Neural cell (in vitro differentiated cells): ENCODE data around the gene GANC.

Experiments
- EP300 ChIP-seq: fragments of 450-650 bp; conservative IDR thresholded peaks from 2 replicates; pipeline ENCODE4 v1.6.1; 2014; ENCODE audit warnings: antibody characterized with exemption, mild to moderate bottlenecking, moderate library complexity; ENCODE audit not compliant: poor library complexity, severe bottlenecking
- EZH2 ChIP-seq: fragments of 200-600, 300-800 bp; shearing (Covaris generic), sonication (generic); IDR thresholded peaks from 2 replicates; pipeline ENCODE4 v1.6.1; 2014; ENCODE audit warnings: antibody characterized with exemption, low read length, borderline replicate concordance, mild to moderate bottlenecking; ENCODE audit not compliant: insufficient read depth, poor library complexity, severe bottlenecking
- POLR2AphosphoS5 ChIP-seq: IDR thresholded peaks from 2 replicates; pipeline ENCODE4 v1.6.1; 2012
- RAD21 ChIP-seq: fragments of 450-650 bp; conservative IDR thresholded peaks from 2 replicates; pipeline ENCODE4 v1.6.1; 2014; ENCODE audit warnings: antibody characterized with exemption, mild to moderate bottlenecking, moderate library complexity
- REST ChIP-seq: IDR thresholded peaks from 2 replicates; pipeline ENCODE4 v1.6.1; 2012; ENCODE audit warnings: borderline replicate concordance
- TF ChIP-seq, protein P1 (sequence below): fragments of 450-650 bp; IDR thresholded peaks from 2 replicates; pipeline ENCODE4 v1.5.1; 2014; ENCODE audit warnings: antibody characterized with exemption, mild to moderate bottlenecking, moderate library complexity; ENCODE audit not compliant: poor library complexity, severe bottlenecking

- TF ChIP-seq RAD21: no peak
- TF ChIP-seq, protein P1, sequence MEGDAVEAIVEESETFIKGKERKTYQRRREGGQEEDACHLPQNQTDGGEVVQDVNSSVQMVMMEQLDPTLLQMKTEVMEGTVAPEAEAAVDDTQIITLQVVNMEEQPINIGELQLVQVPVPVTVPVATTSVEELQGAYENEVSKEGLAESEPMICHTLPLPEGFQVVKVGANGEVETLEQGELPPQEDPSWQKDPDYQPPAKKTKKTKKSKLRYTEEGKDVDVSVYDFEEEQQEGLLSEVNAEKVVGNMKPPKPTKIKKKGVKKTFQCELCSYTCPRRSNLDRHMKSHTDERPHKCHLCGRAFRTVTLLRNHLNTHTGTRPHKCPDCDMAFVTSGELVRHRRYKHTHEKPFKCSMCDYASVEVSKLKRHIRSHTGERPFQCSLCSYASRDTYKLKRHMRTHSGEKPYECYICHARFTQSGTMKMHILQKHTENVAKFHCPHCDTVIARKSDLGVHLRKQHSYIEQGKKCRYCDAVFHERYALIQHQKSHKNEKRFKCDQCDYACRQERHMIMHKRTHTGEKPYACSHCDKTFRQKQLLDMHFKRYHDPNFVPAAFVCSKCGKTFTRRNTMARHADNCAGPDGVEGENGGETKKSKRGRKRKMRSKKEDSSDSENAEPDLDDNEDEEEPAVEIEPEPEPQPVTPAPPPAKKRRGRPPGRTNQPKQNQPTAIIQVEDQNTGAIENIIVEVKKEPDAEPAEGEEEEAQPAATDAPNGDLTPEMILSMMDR: no peak
- TF ChIP-seq EP300: no peak
- TF ChIP-seq EZH2: no peak
- TF ChIP-seq POLR2AphosphoS5: no peak
- TF ChIP-seq REST: no peak
Observed at GRCh38 chr15:42226648-42227047, 46.4 kb upstream of the GANC start.
